NOMO-1 (cell line): ENCODE measurements around the gene NBR1.
"Not testable (repeated sequence)": the region's sequence is repeated elsewhere in the genome, so short reads cannot be mapped to it uniquely, and the experiment has no call there.

Experiments used
- DNase-seq, 2 experiments: peaks; one replicate each; lab custom pipeline; 2025; ENCODE audit not compliant: unreplicated experiment in 2 of 2; lab: John Stamatoyannopoulos, UW

Gene NBR1

DNA sequence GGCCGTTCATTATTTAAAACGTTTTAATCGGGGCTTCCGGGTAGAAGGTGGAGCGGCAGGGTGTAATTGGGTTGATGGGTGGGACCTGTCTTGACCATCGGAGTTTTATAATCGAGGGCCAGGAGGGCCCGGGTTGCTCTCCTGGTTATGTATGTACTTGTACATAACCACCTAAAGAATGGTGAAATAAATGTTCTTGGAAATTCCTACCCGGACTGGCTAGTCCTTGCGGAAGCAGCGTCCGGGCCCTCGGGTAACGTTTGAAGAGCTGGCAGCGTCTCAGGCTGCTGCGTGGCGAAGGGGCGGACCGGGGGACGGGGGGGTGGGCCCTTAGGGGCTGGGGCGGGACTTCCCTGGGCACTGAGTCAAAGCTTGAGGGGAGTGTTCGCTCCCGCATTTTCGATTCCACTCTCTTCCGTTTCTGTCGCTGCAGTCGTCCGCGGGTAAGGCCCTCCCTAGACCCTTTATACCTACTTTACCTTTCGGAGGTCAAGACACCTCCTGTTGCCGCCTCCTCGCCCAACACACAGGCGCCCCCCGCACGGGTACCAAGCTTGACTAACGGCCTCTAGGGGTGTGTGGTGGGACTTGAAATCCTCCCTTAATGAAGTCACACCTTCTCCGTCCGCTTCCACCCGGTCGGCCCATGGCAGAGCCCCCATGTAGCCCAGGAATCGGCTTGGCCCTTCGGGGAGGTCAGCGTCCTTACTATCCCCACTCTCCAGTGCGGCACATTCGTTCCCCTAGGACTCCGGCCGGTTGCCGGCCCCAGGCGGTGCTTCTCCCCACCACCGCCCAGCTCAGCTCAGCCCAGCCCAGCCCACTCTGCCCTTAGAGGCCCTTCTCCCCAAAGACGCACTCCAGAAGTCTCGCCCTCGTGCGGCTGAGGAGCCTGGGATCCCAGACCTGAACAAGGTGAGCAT, 40.7 kb downstream of the NBR1 start, which contains the start of gene TMEM106A:
TSS of gene TMEM106A (plus strand) at position 396 of the 923 bp plus-strand sequence. CDS start 1,167 bp downstream, outside the sequence.
- peak; percentile 82 to 85 for DNase-seq

DNA sequence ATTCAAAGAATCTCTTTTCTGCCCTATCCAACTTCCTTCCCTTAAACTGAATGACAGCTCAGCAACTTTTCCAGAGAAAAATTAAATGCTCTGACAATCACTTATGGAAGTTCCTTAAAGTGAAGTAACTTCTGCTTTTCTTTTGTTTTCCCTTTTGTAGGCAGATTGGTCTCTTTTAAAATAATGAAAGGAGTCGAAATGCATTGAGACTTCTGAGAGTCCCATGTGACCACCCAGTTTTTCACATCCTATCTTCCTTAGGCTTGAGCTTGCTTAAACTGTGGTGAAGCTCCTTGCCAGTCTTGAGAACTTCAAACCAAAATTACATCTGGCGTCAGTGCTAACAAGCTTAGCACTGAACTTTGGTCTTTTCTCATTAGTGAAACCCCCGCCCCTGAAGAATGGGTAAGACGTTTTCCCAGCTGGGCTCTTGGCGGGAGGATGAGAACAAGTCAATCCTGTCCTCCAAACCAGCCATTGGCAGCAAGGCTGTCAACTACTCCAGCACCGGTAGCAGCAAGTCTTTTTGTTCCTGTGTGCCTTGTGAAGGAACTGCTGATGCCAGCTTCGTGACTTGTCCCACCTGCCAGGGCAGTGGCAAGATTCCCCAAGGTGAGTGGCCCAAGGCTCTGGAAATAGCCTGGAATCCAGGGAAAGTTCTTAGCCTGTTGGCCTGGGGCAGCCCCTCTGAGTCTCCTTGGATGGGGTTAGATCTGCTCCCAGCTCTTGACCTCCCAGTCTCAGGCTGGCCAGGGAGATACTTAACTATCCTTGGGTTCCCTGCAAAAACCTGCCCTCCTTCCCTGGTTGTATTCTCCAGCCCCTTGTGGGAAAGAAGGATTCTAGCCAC, 41.9 kb downstream of the NBR1 start:
- peak; percentile 17 to 53 for DNase-seq

DNA sequence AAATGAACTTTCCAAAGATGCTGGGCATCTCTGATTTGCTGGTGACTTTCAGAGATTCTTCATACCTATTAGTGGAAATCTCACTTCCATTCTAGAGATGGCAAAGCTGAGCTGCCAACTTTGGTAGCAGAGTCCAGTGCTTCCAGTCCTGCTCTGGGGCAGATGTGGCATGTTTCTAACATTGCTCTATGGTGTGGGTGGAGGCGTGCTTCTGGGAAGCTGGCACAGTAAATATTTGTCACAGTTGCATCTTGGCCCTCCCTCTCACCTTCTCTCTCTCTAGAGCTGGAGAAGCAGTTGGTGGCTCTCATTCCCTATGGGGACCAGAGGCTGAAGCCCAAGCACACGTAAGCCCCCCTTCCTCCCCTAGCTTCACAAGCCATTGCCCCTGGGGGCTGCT, 42.5 kb downstream of the NBR1 start:
- no peak for DNase-seq

DNA sequence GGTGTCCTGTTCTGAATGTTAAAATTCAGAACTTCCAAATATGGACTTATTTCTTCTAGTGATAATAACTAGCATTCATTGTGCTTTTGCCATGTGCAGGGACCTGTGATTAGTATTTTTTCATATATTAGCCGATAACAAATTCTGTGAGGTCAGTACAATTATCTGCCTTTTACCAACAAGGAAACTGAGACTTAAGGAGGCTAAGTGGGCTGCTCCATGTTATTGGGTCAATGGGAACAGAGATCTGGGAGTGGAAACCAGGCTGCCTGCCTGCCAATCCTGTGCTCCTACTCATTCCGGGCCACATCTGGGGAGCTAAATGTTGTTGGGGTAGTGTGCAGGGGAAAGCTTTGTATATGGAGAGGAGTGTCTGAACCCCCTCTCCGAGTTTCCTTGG, 44.3 kb downstream of the NBR1 start:
- DNase-seq = no peak

DNA sequence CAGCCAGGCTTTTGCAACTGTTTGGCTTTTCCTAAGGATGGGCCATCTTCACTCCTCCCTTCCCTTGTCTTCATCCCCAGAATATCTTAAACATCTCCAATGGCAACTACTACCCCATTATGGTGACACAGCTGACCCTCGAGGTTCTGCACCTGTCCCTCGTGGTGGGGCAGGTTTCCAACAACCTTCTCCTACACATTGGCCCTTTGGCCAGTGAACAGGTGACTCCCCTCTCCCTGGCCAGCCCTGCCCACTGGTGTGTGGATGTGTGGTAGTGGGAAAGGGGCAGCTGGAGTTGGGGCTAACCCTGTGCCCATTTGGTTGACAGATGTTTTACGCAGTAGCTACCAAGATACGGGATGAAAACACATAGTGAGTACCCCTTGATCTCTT, 45.4 kb downstream of the NBR1 start:
- no peak for DNase-seq

DNA sequence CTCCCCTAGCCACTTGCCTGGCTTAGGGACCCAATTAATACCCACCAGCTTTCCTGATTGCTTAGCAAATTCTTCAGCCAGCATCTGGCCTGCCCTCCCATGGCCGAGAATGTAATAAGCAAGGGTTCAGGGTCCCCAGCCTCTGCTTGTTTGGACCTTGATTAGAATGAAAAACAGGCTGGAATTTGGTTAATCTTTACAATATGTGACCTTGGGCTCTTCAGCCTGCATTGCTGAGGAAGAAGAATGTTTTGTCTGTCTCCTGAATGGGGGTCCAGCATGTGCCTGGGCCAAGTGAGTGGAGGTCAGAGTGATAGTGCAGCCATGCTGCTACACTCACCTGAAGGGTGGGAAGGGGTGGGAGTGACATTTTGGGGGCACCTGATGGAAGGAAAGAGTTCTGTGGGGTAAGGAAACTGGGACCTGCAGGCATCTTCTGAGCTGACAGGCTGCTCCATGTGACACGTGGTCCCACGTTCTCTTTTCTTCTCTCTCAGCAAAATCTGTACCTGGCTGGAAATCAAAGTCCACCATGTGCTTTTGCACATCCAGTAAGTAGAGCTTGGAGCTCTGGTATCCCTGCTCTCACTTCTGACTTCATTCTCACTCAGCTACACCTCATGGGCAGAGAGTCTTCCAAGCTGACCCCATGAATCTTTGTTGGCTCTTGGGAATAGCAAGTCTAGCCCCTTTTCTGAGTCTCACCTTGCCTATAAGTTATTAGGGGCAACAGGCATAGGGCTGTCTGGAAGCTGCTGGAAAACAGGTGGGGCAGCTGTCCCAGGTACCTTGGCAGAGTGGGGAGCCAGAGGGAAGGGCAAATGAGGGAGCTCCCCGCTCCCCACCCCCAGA, 46.0 kb downstream of the NBR1 start:
- no peak for DNase-seq

DNA sequence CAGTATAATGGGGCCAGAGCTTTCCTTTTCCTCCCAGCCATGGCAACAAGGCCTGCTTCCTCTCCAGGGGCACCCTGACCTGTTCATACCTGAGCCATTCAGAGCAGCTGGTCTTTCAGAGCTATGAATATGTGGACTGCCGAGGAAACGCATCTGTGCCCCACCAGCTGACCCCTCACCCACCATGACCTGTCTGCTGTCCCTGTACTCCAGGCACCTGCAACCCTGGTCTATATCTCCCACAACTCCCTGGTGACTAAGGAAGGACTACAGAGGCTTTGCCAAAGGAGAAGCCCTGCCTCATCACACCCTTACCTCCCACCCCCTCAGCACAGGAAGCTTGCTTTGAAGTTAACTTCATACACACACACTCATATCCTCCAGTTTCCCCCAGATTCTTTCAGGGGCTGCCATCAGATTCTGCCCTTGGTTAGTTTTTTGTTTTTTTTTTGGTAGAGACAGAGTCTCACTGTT, 46.6 kb downstream of the NBR1 start:
- DNase-seq = no peak

DNA sequence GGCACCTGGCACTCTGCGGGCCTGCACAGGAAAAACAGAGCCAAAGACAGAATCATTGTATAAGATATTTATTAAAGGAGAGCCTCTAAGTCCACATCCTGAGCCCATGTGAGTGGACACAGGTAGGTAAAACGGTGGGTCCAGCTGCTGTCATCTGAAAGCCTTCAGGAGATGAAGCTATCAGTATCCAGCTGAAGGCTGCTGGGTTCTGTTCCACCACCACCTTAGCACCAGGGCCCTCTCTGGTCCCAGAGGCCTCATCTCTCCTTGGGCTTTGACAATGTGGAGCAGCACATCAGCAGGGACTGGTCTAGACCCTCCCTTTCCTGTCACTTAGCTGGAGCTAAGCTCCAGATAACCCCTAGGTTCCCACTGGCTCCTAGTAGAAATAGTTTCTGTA, 48.0 kb downstream of the NBR1 start:
- no peak for DNase-seq

DNA sequence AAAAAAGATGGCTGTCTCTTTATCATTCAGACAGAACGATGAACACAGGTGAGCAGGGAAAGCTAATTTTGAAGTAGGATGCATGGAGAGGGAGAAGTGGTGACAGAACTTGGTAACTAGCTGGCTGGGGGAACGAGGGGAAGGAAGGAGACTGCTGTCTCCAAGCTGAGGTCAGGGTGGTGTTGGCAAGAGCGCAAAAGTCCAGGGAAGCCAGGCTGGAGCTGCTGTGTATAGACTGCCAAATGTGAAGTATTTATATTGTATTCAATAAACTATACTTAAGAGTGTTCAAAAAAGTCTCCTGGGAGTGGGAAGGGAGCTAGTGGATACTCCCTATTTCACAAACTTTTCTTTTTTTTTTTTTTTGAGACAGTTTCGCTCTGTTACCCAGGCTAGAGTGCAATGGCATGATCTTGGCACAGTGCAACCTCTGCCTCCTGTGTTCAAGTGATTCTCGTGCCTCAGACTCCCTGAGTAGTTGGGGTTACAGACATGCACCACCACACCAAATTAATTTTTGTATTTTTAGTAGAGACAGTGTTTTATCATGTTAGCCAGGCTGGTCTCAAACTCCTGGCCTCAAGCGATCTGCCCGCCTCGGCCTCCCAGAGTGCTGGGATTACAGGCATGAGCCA, 48.8 kb downstream of the NBR1 start:
- no peak for DNase-seq

DNA sequence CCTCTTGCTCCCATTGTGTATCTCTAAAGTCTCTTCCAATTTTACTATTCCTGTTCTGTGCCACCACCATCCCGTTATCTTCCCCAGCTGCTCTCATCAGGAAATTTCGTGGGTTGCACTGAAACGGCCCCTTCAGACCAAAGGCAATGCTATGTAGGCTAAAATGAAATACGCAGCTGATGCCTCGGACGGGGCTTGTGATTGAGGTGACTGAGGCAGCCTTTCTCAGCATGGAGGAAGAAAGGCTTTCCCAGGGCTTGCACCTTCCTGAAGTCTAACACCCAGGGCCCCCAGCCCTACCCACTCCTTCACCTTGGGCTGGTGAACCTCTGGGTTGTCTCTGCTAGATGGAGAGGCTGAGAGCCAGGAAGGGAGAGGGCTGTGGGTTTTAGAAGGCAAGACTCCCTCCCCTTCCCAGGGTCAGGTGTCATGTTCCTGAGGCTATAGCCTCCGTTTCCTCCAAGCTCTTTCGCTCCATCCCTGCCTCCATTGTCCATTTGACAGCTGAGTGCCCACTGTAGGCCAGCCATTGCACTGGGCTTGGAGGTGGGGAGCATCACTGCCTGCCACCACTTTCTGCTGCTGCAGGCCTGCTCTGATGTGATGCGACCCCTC, 49.6 kb downstream of the NBR1 start:
- no peak for DNase-seq

DNA sequence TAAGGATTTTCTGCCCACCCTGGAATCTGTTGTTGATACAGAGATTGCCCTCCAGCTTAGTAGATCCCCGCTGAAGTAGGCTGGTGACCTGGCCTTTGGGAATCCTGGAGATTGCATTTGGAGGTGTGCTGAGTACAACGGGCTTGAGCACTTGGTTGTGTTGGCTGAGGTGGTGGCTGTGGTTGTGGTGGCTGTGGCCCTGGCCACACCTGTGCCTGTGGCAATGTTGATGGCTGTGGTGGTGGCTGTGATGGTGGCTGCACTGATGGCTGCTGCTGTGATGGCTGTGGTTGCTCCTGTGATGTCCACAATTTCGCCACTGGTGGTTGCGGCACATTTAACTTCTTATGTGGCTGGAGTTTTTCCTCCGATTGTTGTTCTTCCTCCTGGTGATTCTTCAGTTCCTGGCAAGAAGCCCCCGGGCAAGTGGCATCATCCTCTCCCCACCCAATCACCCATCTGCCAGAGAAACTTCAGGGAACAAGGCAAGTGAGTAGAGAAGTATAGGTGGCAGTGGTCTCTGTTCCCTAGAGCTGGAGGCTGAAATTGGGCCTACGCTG, 53.2 kb downstream of the NBR1 start:
- no peak for DNase-seq

DNA sequence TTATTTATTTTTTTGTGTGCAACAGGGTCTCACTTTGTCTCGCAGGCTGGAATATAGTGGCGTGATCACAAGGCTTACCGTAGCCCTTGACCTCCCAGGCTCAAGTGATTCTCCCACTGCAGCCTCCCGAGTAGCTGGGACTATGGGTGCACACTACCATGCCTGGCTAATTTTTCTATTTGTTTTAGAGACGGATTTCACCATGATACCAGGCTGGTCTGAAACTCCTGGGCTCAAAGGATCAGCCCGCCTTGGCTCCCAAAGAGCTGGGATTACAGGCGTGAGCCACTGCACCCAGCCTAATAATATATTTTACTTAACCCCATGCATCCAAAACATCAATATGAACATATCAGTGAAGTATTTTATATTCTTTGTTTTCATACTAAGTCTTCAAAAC, 55.4 kb downstream of the NBR1 start:
- DNase-seq = no peak

DNA sequence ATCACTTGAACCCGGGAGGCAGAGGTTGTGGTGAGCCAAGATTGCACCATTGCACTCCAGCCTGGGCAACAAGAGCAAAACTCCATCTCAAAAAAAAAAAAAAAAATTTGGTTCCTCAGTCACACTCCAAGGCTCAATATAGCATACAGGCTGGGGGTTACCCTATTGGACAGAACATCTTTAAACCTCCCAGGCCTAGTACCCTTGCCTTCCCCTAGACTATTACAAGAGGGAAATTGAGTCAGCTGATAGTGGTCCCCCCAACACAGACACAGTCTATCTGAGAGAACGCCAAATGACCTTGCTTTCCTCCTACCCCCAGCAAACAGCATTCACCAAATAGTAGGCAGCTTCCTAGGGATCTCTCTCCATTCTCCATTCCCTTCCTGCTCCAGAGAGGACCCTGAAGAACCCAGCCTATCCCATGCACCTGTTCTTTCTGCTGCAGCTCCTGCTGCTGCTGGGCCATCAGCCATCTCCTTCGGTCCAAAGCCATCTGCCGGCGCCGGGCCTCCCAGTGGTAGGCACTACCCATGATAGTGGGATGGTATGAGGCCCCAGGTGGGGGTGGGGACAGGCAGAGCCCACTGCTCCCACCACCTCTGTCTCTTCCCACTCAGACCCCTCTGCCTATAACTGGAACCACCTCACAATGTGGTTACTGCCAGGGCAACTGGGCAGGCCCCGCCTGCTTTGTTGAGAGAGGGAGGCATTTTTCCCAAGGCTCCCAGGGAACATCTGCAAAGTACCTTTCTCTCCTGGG, 57.2 kb downstream of the NBR1 start, which contains the start of gene CCDC200:
TSS of gene CCDC200 (minus strand) at position 604 of the 763 bp plus-strand sequence. CDS start at position 535, 69 bp downstream.
- DNase-seq = not testable (repeated sequence)

DNA sequence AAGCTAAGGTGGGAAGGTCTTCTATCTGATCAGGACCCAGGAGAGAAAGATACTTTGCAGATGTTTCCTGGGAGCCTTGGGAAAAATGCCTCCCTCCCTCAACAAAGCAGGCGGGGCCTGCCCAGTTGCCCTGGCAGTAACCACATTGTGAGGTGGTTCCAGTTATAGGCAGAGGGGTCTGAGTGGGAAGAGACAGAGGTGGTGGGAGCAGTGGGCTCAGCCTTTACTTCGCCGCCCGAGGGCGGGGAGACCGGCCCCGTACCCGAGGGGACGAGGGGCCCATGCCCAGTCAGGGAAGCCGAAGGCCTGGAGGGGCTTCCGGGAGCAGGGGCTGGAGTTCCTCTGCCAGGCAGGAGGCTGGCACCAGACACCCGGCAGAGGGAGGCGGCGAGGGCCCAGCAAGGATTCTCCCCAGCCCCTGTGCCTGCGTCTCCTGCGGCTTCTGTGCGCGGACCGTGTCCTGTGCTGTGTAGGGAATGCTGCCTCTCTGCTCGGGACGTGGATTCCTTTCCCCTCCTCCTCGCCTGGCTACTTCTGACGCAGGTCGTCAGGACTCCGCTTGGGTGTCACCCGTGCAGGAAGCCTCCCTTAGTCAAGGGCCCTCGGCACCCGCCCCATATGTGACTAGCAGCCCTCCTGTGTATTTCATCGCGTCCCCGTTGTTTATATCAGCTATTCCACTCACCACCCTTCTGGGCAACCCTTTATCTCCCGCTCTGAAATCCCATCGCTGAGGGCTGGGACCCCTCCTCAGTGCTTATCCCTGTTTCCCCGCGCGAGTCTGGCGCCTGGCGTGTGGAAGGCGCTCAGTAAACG, 60.4 kb downstream of the NBR1 start:
- DNase-seq = not testable (repeated sequence)

DNA sequence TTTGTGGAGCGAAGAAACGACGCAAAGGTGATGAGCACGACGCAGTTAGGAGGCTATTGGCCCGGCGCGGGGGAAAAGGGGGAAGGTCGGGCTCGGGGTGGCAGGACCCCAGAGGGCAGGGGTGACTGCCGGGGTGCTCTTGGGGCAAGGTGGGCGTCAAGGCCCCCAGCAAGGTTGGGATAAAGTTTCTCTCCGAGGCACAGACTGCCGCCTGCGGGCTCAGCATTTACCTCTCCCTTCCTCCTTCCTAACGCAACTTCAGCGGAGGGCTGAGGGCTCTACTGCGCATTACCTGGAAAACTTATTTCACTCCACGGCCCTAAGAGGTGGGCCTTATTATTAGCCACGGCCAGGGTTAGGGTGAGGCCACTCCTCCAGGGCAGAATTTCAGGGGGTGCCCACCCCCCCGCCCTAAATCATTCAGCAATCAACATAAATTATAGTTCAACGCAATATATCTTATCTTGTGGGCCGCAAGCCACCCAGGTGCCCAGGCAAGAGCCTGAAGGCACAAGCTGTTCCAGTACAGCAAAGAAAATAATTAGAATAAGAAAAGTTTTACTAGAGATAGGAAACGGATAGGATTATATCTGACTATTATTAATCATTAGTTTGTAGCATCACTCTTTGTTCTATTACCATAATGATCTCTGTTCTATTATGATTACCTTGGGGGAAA, 61.1 kb downstream of the NBR1 start:
- DNase-seq = not testable (repeated sequence)

DNA sequence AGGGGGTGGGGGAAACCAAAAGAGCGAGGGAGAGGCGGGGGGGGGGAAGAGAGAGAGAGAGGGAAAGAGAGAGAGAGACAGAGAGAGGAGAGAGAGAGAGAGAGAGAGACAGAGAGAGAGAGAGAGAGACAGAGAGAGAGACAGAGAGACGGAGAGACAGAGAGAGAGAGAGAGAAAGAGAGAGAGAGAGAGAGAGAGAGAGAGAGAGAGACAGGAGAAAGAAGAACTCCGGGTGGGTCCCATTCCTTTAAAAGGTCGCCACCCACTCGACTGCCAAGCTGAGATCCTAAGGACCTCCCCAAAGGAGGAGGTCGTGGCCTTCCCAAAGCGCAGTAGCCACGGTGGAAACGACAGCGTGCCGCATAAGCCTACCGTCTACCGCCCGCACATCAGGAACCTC, 62.2 kb downstream of the NBR1 start:
- not testable (repeated sequence) for DNase-seq

DNA sequence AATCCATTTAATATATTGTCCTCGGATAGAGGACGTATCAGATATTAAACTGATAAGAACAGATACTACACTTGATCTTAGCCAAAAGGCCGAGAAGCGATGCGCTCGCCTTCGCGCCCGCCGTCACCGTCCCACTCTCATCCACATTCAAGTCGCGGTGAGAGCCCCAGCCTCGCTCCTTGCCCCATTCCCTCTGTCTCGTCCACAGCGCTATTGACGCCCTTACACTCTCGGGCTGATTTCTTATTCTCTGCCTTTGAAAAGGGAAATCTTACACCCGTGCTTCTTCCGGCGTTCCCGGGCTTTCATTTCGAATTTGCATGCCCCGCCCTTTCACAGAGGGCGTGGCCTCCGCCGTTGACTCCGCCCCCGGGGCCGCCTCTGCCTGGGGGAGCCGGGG, 62.9 kb downstream of the NBR1 start, which contains the start of gene RNU2-1:
TSS of gene RNU2-1 (minus strand) at position 101 of the 400 bp plus-strand sequence.
- DNase-seq = not testable (repeated sequence)
